OCI-LY7 (cell line): Measurements from ENCODE around the gene RBMS1. TPM values are rescaled to one million over a fixed set of nuclear protein-coding genes. Genes with fewer than 3 reads are reported as not detected.

Experiments used
- BruUV-seq: library from RNA; stranded (reverse); fragments of 400-500 nt; replicated peaks from 2 replicates; lab custom pipeline; 2021; lab: Mats Ljungman, UMichigan
- CTCF ChIA-PET: fragments of 300-600 bp; sonication (Branson Sonifier 250); formaldehyde crosslinking; loops from one replicate; lab custom pipeline; 2022; ENCODE audit warnings: antibody characterized with exemption; ENCODE audit not compliant: unreplicated experiment; lab: Charles Lee
- POLR2A ChIA-PET: fragments of 300-600 bp; sonication (Branson Sonifier 250); formaldehyde crosslinking; loops from one replicate; lab custom pipeline; 2022; ENCODE audit warnings: antibody characterized with exemption; lab: Charles Lee
- DNase-seq: peaks from one replicate; pipeline ENCODE4 v3.0.0-alpha.2; 2015; ENCODE audit warnings: low spot score
- H2AFZ ChIP-seq: fragments of 200-600 bp; sonication (generic), shearing (Covaris generic); 2 replicates; pipeline ENCODE4 v1.6.1; 2014; ENCODE audit warnings: mild to moderate bottlenecking, antibody characterized with exemption, low read length, moderate library complexity
- H3K27ac ChIP-seq: fragments of 200-600 bp; sonication (generic); 2 replicates; pipeline ENCODE4 v1.5.1; 2014; ENCODE audit warnings: mixed run types, low read depth, mild to moderate bottlenecking, moderate library complexity, low read length, inconsistent platforms; ENCODE audit not compliant: poor library complexity, severe bottlenecking
- H3K36me3 ChIP-seq: fragments of 200-600 bp; sonication (generic); 2 replicates; pipeline ENCODE4 v1.6.1; 2014; ENCODE audit warnings: mild to moderate bottlenecking, antibody characterized with exemption, low read length, moderate library complexity, mixed read lengths; ENCODE audit not compliant: insufficient read depth
- H3K4me1 ChIP-seq: fragments of 200-600 bp; sonication (generic); 2 replicates; pipeline ENCODE4 v1.5.1; 2014; ENCODE audit warnings: mild to moderate bottlenecking, low read length; ENCODE audit not compliant: insufficient read depth, poor library complexity, severe bottlenecking
- H3K4me2 ChIP-seq: fragments of 200-600 bp; sonication (generic); 2 replicates; pipeline ENCODE4 v1.6.1; 2014; ENCODE audit warnings: mild to moderate bottlenecking, low read length
- H3K4me3 ChIP-seq: fragments of 200-600 bp; sonication (generic); 2 replicates; pipeline ENCODE4 v1.5.1; 2014; ENCODE audit warnings: mild to moderate bottlenecking, low read depth, low read length; ENCODE audit not compliant: poor library complexity, severe bottlenecking
- H3K79me2 ChIP-seq: fragments of 200-600 bp; sonication (generic); 2 replicates; pipeline ENCODE4 v1.6.1; 2016; ENCODE audit warnings: low read depth, mild to moderate bottlenecking, low read length, moderate library complexity, mixed read lengths; ENCODE audit not compliant: insufficient read depth
- H3K9me2 ChIP-seq: fragments of 200-600 bp; sonication (generic); 2 replicates; pipeline ENCODE4 v1.6.1; 2016; ENCODE audit warnings: mild to moderate bottlenecking, low read length, mixed read lengths; ENCODE audit not compliant: insufficient read depth
- H3K9me3 ChIP-seq: fragments of 200-600 bp; sonication (generic); 2 replicates; pipeline ENCODE4 v1.6.1; 2014; ENCODE audit warnings: mild to moderate bottlenecking, mixed run types, low read length, mixed read lengths
- H4K20me1 ChIP-seq: fragments of 200-600 bp; sonication (generic); 2 replicates; pipeline ENCODE4 v1.6.1; 2014; ENCODE audit warnings: mild to moderate bottlenecking, antibody characterized with exemption, low read length, moderate library complexity, mixed read lengths; ENCODE audit not compliant: insufficient read depth
- EZH2phosphoT487 ChIP-seq: fragments of 200-600 bp; sonication (generic); IDR thresholded peaks from 2 replicates; pipeline ENCODE4 v1.6.1; 2018; ENCODE audit warnings: low read depth, borderline replicate concordance, mild to moderate bottlenecking, mixed run types, antibody characterized with exemption, low read length, moderate library complexity, mixed read lengths
- intact Hi-C: fragments of 100-400 bp; cut with micrococcal nuclease; formaldehyde crosslinking; loops from one replicate; pipeline ENCODE4 v1.10.0; 2022; ENCODE audit not compliant: unreplicated experiment
- total RNA-seq, 2 experiments: library from RNA; depleted of rRNA in 1 of 2; stranded (reverse); fragments of >200 nt in 1 of 2; shearing (Covaris generic) in 1 of 2; gene quantifications; 2 replicates each; pipeline ENCODE4 v1.2.3, GENCODE V29; 2014 to 2022
- TF ChIP-seq, protein P1 (sequence below): fragments of 200-600 bp; sonication (generic); conservative IDR thresholded peaks from 2 replicates; pipeline ENCODE4 v1.5.1; 2014; ENCODE audit warnings: mild to moderate bottlenecking, antibody characterized with exemption, low read length, moderate library complexity, mixed read lengths

Gene RBMS1
- total RNA-seq, 2 experiments from 2014 or later: 29.5 to 35.7 TPM

DNA sequence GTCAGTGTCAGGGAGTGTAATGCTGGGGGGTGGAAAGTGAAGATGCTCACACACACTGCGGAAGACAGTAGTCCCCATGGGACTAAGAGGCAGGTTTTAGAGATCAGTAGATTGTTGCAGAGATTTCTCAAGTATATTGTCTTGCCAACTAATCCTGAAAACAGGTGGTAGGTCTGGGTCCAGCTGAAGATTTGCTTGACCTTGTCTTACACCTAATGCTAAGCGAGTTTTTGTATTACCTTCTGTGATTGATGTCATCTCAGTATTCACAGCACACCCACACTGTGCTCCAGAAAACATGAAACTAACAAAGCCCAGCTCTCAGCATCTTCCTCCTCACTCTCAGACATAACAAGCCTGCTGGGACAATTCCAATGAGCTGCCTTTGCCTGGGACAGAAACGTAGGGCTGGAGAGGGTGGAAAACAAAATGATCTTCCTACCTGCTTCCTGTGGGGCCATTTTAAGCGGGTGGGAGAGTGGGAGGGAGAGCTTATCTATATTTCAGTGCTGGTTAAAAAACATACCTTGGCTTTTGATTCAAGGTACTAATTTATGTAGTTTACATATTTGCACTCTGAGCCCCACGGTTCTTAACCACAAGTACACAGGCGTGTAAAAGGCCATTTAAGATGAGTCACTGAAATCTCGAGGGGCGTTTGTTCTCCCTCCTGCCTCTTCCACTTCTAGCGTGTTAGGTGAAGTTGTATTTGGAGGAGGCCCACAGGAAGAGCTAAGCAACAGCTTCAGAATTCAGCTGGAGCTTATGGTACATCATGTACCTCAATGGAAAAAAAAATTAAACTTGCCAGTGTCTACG lies 23.1 kb upstream of the RBMS1 start:
- intact Hi-C loops: no loop called here
- no peak for DNase-seq
- no peaks in the 10 kb centered on the region for H3K4me1 ChIP-seq
- TF ChIP-seq, protein P1, sequence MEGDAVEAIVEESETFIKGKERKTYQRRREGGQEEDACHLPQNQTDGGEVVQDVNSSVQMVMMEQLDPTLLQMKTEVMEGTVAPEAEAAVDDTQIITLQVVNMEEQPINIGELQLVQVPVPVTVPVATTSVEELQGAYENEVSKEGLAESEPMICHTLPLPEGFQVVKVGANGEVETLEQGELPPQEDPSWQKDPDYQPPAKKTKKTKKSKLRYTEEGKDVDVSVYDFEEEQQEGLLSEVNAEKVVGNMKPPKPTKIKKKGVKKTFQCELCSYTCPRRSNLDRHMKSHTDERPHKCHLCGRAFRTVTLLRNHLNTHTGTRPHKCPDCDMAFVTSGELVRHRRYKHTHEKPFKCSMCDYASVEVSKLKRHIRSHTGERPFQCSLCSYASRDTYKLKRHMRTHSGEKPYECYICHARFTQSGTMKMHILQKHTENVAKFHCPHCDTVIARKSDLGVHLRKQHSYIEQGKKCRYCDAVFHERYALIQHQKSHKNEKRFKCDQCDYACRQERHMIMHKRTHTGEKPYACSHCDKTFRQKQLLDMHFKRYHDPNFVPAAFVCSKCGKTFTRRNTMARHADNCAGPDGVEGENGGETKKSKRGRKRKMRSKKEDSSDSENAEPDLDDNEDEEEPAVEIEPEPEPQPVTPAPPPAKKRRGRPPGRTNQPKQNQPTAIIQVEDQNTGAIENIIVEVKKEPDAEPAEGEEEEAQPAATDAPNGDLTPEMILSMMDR: no peak
- TF ChIP-seq EZH2phosphoT487: no peak
- no peaks in the 10 kb centered on the region for H3K36me3 ChIP-seq
- no peaks in the 10 kb centered on the region for H3K79me2 ChIP-seq
- no peak overlapping the region for H3K27ac ChIP-seq
- H3K9me3 ChIP-seq: no peaks in the 10 kb centered on the region
- no peaks in the 10 kb centered on the region for H4K20me1 ChIP-seq
- H3K9me2 ChIP-seq: no peaks in the 10 kb centered on the region
- H3K4me3 ChIP-seq: no peak overlapping the region
- H2AFZ ChIP-seq: no peak overlapping the region
- CTCF ChIA-PET: no interaction called here
- BruUV-seq: no TSS peak
- no peak overlapping the region for H3K4me2 ChIP-seq
- POLR2A ChIA-PET: interaction anchor here (0.6 to 1.4 kb wide), 4 partner anchors 14 to 479 kb away, joined by 3 to 5 read pairs (median 4); no protein-coding TSS in a partner anchor

DNA sequence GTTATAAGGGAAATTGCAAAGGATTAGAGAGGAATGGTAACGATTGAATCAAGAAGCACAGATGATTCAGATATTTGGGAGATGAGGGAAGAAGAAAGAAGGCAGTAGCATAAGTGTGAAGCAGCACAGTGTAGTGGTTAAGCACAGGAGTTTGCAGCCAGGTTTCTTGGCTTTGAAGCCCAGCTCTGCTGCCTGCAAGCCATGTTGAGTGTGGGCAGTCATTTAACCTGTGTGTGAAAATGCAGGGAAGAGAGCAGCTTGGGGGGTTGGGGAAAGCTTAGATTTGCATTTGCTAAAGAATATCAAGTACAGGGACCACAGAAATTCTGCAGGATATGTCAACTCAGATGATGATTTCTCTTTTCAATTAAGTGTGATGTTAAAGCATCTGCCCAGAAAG lies 21.5 kb upstream of the RBMS1 start:
- Histone ChIP-seq H3K36me3 (no peaks in the 10 kb centered on the region), H3K9me2 (no peaks in the 10 kb centered on the region), H2AFZ (no peak overlapping the region), H3K4me1 (no peaks in the 10 kb centered on the region), H3K9me3 (no peaks in the 10 kb centered on the region), H3K27ac (no peak overlapping the region), H3K4me2 (no peak overlapping the region), H3K4me3 (no peak overlapping the region), H3K79me2 (no peaks in the 10 kb centered on the region), H4K20me1 (no peaks in the 10 kb centered on the region)
- no peak for DNase-seq
- intact Hi-C loops: no loop called here
- no TSS peak for BruUV-seq
- POLR2A ChIA-PET: no interaction called here
- CTCF ChIA-PET: no interaction called here
- TF ChIP-seq EZH2phosphoT487: no peak
- TF ChIP-seq, protein P1: no peak

DNA sequence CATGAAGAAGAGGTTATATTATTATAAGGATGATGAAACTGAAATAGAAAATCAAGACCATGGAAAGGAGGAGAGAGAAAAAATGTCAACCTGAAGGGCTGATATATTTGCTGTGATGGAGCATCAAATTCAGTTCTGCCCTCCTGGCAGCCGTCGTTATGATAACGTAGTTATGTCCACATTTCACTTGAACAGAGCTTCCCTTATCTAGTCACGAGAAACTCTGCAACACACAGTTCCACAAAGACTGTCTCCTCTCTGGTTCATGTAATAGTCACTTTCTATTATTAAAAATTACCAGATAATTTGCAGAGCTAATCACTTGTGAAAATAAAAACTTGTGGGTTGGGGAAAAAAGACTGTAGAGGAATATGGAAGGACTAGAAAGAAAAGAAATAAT lies 19.5 kb upstream of the RBMS1 start:
- no peak for DNase-seq

More for the DNA sequence above, 19.5 kb upstream of the RBMS1 start:
- Histone ChIP-seq H3K27ac (no peak overlapping the region), H3K36me3 (no peaks in the 10 kb centered on the region), H2AFZ (no peak overlapping the region), H4K20me1 (no peaks in the 10 kb centered on the region), H3K79me2 (no peaks in the 10 kb centered on the region), H3K4me2 (no peak overlapping the region), H3K4me1 (no peaks in the 10 kb centered on the region), H3K9me3 (no peaks in the 10 kb centered on the region), H3K9me2 (no peaks in the 10 kb centered on the region), H3K4me3 (no peak overlapping the region)
- no TSS peak for BruUV-seq
- ChIA-PET POLR2A (interaction anchor here (0.6 to 1.0 kb wide), 2 partner anchors 17 to 974 kb away, joined by 3 to 8 read pairs; no protein-coding TSS in a partner anchor), CTCF (interaction anchor here (0.8 kb wide), 1 partner anchor 26 kb away, joined by 3 read pairs; no protein-coding TSS in a partner anchor)
- TF ChIP-seq, protein P1: no peak
- no peak for TF ChIP-seq EZH2phosphoT487
- intact Hi-C loops: no loop called here
